ENCODE measurements around the gene CHST12. TPM values are rescaled to one million over a fixed set of nuclear protein-coding genes. Genes with fewer than 3 reads are reported as not detected.
A peak's percentile ranks its signal among the peaks of the same experiment; 100 is the strongest.

Gene CHST12
- total RNA-seq, 1 experiment from 2014 or later, result 18.3 TPM

DNA sequence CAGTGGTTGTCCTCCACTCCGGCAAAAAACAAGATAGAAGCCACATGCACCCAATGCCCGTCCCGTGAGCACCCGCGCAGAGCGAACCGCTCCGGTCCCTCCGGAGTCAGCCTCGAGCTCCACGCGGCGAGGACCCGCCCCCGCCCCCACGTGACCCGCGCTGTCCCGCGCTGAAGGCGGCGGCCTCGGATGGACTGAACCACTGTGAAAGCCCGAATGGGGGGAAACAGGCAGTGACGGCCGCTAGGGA, 49.5 kb upstream of the CHST12 start (continued):
- TF ChIP-seq ZBTB21 (CRISPR knock-in tag; IDR thresholded peaks at IDR 0.05; ENCODE audit: borderline replicate concordance), result no peak
- peak; percentile 92; the same call in 1 of the 2 replicates for TF ChIP-seq ZNF232 (CRISPR knock-in tag; IDR thresholded peaks at IDR 0.05)
- TF ChIP-seq, protein P1, sequence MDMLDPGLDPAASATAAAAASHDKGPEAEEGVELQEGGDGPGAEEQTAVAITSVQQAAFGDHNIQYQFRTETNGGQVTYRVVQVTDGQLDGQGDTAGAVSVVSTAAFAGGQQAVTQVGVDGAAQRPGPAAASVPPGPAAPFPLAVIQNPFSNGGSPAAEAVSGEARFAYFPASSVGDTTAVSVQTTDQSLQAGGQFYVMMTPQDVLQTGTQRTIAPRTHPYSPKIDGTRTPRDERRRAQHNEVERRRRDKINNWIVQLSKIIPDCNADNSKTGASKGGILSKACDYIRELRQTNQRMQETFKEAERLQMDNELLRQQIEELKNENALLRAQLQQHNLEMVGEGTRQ (CRISPR knock-in tag; IDR thresholded peaks at IDR 0.05), result peak; percentile 99
- TF ChIP-seq, protein P2, sequence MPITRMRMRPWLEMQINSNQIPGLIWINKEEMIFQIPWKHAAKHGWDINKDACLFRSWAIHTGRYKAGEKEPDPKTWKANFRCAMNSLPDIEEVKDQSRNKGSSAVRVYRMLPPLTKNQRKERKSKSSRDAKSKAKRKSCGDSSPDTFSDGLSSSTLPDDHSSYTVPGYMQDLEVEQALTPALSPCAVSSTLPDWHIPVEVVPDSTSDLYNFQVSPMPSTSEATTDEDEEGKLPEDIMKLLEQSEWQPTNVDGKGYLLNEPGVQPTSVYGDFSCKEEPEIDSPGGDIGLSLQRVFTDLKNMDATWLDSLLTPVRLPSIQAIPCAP (CRISPR knock-in tag; IDR thresholded peaks at IDR 0.05), result peak; percentile 73; the same call in 1 of the 2 replicates
- TF ChIP-seq, protein P3, sequence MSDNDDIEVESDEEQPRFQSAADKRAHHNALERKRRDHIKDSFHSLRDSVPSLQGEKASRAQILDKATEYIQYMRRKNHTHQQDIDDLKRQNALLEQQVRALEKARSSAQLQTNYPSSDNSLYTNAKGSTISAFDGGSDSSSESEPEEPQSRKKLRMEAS (CRISPR knock-in tag; IDR thresholded peaks at IDR 0.05), result peak; percentile 98
- peak; percentile 53; the same call in 1 of the 2 replicates for TF ChIP-seq ESRRA (CRISPR knock-in tag; IDR thresholded peaks at IDR 0.05; ENCODE audit: borderline replicate concordance)
- TF ChIP-seq, protein P4, sequence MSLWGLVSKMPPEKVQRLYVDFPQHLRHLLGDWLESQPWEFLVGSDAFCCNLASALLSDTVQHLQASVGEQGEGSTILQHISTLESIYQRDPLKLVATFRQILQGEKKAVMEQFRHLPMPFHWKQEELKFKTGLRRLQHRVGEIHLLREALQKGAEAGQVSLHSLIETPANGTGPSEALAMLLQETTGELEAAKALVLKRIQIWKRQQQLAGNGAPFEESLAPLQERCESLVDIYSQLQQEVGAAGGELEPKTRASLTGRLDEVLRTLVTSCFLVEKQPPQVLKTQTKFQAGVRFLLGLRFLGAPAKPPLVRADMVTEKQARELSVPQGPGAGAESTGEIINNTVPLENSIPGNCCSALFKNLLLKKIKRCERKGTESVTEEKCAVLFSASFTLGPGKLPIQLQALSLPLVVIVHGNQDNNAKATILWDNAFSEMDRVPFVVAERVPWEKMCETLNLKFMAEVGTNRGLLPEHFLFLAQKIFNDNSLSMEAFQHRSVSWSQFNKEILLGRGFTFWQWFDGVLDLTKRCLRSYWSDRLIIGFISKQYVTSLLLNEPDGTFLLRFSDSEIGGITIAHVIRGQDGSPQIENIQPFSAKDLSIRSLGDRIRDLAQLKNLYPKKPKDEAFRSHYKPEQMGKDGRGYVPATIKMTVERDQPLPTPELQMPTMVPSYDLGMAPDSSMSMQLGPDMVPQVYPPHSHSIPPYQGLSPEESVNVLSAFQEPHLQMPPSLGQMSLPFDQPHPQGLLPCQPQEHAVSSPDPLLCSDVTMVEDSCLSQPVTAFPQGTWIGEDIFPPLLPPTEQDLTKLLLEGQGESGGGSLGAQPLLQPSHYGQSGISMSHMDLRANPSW (CRISPR knock-in tag; conservative IDR thresholded peaks at IDR 0.05; ENCODE audit: low read depth), result no peak
- TF ChIP-seq, protein P5, sequence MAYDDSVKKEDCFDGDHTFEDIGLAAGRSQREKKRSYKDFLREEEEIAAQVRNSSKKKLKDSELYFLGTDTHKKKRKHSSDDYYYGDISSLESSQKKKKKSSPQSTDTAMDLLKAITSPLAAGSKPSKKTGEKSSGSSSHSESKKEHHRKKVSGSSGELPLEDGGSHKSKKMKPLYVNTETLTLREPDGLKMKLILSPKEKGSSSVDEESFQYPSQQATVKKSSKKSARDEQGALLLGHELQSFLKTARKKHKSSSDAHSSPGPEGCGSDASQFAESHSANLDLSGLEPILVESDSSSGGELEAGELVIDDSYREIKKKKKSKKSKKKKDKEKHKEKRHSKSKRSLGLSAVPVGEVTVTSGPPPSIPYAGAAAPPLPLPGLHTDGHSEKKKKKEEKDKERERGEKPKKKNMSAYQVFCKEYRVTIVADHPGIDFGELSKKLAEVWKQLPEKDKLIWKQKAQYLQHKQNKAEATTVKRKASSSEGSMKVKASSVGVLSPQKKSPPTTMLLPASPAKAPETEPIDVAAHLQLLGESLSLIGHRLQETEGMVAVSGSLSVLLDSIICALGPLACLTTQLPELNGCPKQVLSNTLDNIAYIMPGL (CRISPR knock-in tag; IDR thresholded peaks at IDR 0.05), result 0 out of 2 replicates have a peak, but pooled peaks have one; percentile 55
- TF ChIP-seq ZNF416 (CRISPR knock-in tag; IDR thresholded peaks at IDR 0.05), result no peak
- no peak for TF ChIP-seq ZNF138 (CRISPR knock-in tag; conservative IDR thresholded peaks at IDR 0.05)
- TF ChIP-seq ELF4 (CRISPR knock-in tag; IDR thresholded peaks at IDR 0.05; ENCODE audit: low read depth), result no peak
- no peak for TF ChIP-seq ZNF396 (CRISPR knock-in tag; IDR thresholded peaks at IDR 0.05; ENCODE audit: borderline replicate concordance)
- no peak for TF ChIP-seq IRF2 (CRISPR knock-in tag; IDR thresholded peaks at IDR 0.05; ENCODE audit: borderline replicate concordance, low read depth)
- TF ChIP-seq, protein P6, sequence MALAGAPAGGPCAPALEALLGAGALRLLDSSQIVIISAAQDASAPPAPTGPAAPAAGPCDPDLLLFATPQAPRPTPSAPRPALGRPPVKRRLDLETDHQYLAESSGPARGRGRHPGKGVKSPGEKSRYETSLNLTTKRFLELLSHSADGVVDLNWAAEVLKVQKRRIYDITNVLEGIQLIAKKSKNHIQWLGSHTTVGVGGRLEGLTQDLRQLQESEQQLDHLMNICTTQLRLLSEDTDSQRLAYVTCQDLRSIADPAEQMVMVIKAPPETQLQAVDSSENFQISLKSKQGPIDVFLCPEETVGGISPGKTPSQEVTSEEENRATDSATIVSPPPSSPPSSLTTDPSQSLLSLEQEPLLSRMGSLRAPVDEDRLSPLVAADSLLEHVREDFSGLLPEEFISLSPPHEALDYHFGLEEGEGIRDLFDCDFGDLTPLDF (CRISPR knock-in tag; IDR thresholded peaks at IDR 0.05), result peak; percentile 72; the same call in 1 of the 2 replicates
- 0 out of 2 replicates have a peak, but pooled peaks have one; percentile 38 for TF ChIP-seq TP53 (CRISPR knock-in tag; IDR thresholded peaks at IDR 0.05)
- TF ChIP-seq SOX15 (CRISPR knock-in tag; IDR thresholded peaks at IDR 0.05), result no peak
- no peak for TF ChIP-seq NR2C2 (CRISPR knock-in tag; IDR thresholded peaks at IDR 0.05)
- TF ChIP-seq OVOL2 (CRISPR knock-in tag; IDR thresholded peaks at IDR 0.05; ENCODE audit: borderline replicate concordance), result no peak

DNA sequence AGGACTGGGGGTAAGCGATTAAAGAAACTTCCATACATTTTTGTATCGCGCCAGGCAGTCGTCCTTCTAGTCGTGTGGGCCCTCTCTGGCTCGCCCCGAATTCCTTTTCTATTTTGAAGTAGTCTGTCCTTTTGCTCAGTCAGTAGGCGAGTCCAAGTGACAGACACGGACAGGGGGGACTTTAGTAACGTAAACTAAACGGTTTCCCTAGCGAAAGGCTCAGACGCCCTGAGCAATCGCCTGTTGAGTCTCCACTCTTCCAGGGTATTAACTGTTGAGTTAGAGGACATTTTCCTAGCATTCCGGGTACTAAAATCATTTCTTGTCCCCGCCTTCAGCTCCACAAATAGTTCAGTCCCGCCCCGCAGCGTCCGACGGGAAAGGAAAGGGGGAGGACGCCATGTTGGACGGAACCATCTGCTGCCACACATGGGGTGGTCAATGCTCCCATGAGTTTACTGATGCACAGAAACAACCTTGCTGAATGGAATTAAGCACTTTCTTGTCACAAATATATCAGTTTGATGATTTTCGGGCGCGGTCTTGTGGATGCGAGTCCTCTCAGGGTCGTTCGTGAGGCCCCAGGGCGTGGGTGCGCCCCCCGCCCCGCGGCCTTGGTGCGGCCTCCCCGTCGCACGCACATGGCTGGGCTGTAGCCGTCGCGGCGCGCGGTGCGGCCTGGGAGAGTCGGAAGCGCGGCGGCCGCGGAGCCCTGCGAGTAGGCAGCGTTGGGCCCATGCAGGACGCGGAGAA, 49.0 kb upstream of the CHST12 start, which contains the start of gene EIF3B:
TSS of gene EIF3B (plus strand) at position 642 of the 753 bp plus-strand sequence. CDS start at position 737, 95 bp downstream.
- Mint-ChIP-seq H3K27me3 (ENCODE audit: low read depth) (no peaks in the 10 kb centered on the region), H3K27ac (peak within 1 kb of the TSS; percentile 100), H3K9me3 (no peaks in the 10 kb centered on the region), H3K4me1 (peaks cover 21% of the 10 kb centered on the region), H3K36me3 (peaks cover 33% of the 10 kb centered on the region), H3K4me3 (peak within 1 kb of the TSS; percentile 87)
- DNase-seq (ENCODE audit: low spot score), result peak; percentile 84
- CTCF ChIA-PET, result interaction anchor here (0.6 to 1.2 kb wide), 3 partner anchors 114 to 470 kb away, joined by 3 to 4 read pairs (median 3); partner anchors contain the start of gene TTYH3
- peak; percentile 65 for ATAC-seq
- POLR2A ChIA-PET, result no interaction called here
- TF ChIP-seq ESRRA (CRISPR knock-in tag; IDR thresholded peaks at IDR 0.05; ENCODE audit: borderline replicate concordance), result 0 out of 2 replicates have a peak, but pooled peaks have one; percentile 26
- TF ChIP-seq ATF1 (CRISPR knock-in tag; IDR thresholded peaks at IDR 0.05), result 0 out of 2 replicates have a peak, but pooled peaks have one; percentile 18
- TF ChIP-seq, protein P1 (CRISPR knock-in tag; IDR thresholded peaks at IDR 0.05), result peak; percentile 60
- TF ChIP-seq SP1 (CRISPR knock-in tag; conservative IDR thresholded peaks at IDR 0.05), result peak; percentile 44
- peak; percentile 88 for TF ChIP-seq FOXK1 (CRISPR knock-in tag; IDR thresholded peaks at IDR 0.05)
- TF ChIP-seq EMX1 (CRISPR knock-in tag; IDR thresholded peaks at IDR 0.05), result no peak
- TF ChIP-seq CREM (CRISPR knock-in tag; IDR thresholded peaks at IDR 0.05), result no peak
- TF ChIP-seq, protein P3 (CRISPR knock-in tag; IDR thresholded peaks at IDR 0.05), result peak; percentile 67
- TF ChIP-seq, protein P7, sequence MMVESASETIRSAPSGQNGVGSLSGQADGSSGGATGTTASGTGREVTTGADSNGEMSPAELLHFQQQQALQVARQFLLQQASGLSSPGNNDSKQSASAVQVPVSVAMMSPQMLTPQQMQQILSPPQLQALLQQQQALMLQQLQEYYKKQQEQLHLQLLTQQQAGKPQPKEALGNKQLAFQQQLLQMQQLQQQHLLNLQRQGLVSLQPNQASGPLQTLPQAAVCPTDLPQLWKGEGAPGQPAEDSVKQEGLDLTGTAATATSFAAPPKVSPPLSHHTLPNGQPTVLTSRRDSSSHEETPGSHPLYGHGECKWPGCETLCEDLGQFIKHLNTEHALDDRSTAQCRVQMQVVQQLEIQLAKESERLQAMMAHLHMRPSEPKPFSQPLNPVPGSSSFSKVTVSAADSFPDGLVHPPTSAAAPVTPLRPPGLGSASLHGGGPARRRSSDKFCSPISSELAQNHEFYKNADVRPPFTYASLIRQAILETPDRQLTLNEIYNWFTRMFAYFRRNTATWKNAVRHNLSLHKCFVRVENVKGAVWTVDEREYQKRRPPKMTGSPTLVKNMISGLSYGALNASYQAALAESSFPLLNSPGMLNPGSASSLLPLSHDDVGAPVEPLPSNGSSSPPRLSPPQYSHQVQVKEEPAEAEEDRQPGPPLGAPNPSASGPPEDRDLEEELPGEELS (CRISPR knock-in tag; IDR thresholded peaks at IDR 0.05), result peak; percentile 71; the same call in 1 of the 2 replicates
- 0 out of 2 replicates have a peak, but pooled peaks have one; percentile 0 for TF ChIP-seq NFE2L1 (CRISPR knock-in tag; IDR thresholded peaks at IDR 0.05)

Measured in WTC11 (cell line).